Fibroblast of mammary gland (primary cell): ENCODE measurements around the gene SLCO2B1.

Experiments
- DNase-seq: peaks from one replicate; pipeline ENCODE4 v3.0.0-alpha.2; 2010; ENCODE audit warnings: low read depth
- H3K4me3 ChIP-seq: 2 replicates; pipeline ENCODE4 v1.5.1; 2011; ENCODE audit warnings: low read depth, mild to moderate bottlenecking, low read length, moderate library complexity; ENCODE audit not compliant: control insufficient read depth
- CTCF ChIP-seq: conservative IDR thresholded peaks from 2 replicates; pipeline ENCODE4 v1.5.1; 2011; ENCODE audit warnings: low read depth, low read length, inconsistent platforms; ENCODE audit not compliant: control insufficient read depth, insufficient read depth

Gene SLCO2B1

GRCh38 chr11:75144716-75145014, 6.2 kb upstream of the SLCO2B1 start:
- TF ChIP-seq CTCF: no peak
- H3K4me3 ChIP-seq: no peak overlapping the region
- no peak for DNase-seq

GRCh38 chr11:75145196-75145971, 5.5 kb upstream of the SLCO2B1 start:
- no peak overlapping the region for H3K4me3 ChIP-seq
- TF ChIP-seq CTCF: no peak
- DNase-seq: no peak

- TF ChIP-seq CTCF: no peak
- no peak for DNase-seq
Measured at GRCh38 chr11:75145972-75146519, 4.9 kb upstream of the SLCO2B1 start.

GRCh38 chr11:75146711-75147110, 4.2 kb upstream of the SLCO2B1 start:
- no peak for DNase-seq
- TF ChIP-seq CTCF: no peak
- H3K4me3 ChIP-seq: no peak overlapping the region

More at GRCh38 chr11:75145972-75146519, 4.9 kb upstream of the SLCO2B1 start:
- H3K4me3 ChIP-seq: no peak overlapping the region

- H3K4me3 ChIP-seq: no peak overlapping the region
- TF ChIP-seq CTCF: no peak
- DNase-seq: no peak
Measured at GRCh38 chr11:75147191-75147874, 3.6 kb upstream of the SLCO2B1 start.

- H3K4me3 ChIP-seq: no peak overlapping the region
- TF ChIP-seq CTCF: no peak
- no peak for DNase-seq
Measured at GRCh38 chr11:75147875-75148263, 3.0 kb upstream of the SLCO2B1 start.
